Measurements from ENCODE around the gene LIX1L. TPM values are rescaled to one million over a fixed set of nuclear protein-coding genes. Genes with fewer than 3 reads are reported as not detected.
A peak's percentile ranks its signal among the peaks of the same experiment; 100 is the strongest.

The LIX1L gene
- total and polyA plus RNA-seq, 2 donors (not counting 3 experiments of a cell fraction or from before 2014, with no cell fraction given): 54.9 to 56.4 TPM

DNA sequence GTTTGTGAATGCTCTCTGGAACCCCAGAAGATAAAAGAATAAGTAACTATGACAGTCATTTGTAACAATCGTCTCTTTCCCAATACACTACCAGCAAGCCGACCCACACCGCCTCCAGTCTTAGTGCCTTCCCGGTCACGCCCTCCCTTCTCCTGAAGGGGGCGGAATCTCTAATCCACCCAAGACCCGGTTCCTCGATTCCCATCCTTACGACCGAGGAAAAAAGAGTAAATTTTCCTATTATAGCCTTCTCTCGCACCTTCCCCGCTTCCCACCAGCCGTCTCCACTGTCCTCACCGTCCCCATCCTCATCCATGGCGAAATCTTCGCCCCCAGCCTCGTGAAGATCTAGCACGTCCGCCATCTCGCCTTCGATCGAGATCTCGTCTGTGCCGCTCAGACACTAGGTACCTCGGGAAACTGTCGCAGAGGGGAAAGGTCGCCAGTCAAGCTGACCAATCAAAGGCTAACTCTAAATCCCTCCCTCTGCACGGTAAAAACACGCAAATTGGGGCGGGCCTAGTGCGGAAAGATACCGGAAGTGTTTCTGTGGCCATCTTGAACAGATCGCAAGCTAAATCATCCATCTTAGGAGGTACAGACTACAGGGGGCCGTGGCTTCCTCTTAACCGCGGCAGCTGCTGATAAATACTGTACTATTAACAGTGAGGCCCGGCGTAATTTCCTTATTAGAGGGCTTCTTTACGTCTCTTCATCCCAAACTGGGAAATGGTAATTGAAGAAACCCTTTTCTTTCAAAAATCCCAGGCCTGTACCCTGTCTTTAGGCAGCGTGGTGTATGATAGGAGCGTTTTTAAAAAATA is 30.5 kb downstream of the LIX1L start, which contains the start of gene RBM8A:
Gene RBM8A (minus strand): TSS at position 422 of the 824 bp plus-strand sequence. CDS start 58 bp downstream, at position 364.
- Histone ChIP-seq H3K4me3 (replicated peaks in 1 of 3; ENCODE audit: insufficient read depth in 1 of 3, low read depth in 1 of 3, low read length in 3 of 3) (peak within 1 kb of the TSS; percentile 80 to 89 (median 80)), H4K20me1 (replicated peaks; ENCODE audit: control insufficient read depth, extremely low read depth, insufficient read depth, low read length) (no peaks in the 10 kb centered on the region), H3K9ac (replicated peaks; ENCODE audit: extremely low read depth, insufficient read depth, low read length) (peak within 1 kb of the TSS; percentile 99), H3K36me3 (ENCODE audit: control insufficient read depth in 2 of 2, extremely low read depth in 1 of 2, insufficient read depth in 2 of 2, low read length in 2 of 2) (peaks cover 6% of the 10 kb centered on the region in 2 experiments), H3K4me2 (ENCODE audit: insufficient read depth, low read length) (peak within 1 kb of the TSS; percentile 95), H3K27ac (ENCODE audit: insufficient read depth, low read depth, low read length) (peak within 1 kb of the TSS; percentile 94), H3K27me3 (ENCODE audit: control insufficient read depth in 2 of 2, insufficient read depth in 2 of 2, low read length in 2 of 2) (no peaks in the 10 kb centered on the region), H3K4me1 (ENCODE audit: control insufficient read depth, extremely low read depth, insufficient read depth, low read length) (peaks cover 8% of the 10 kb centered on the region), H2AFZ (ENCODE audit: low read depth, low read length) (peak within 1 kb of the TSS; percentile 60), H3K9me3 (replicated peaks; ENCODE audit: control insufficient read depth, insufficient read depth, low read length) (no peaks in the 10 kb centered on the region), H3K79me2 (ENCODE audit: control insufficient read depth, insufficient read depth, low read length) (peaks cover 13% of the 10 kb centered on the region), H3K9me1 (replicated peaks; ENCODE audit: control insufficient read depth, extremely low read depth, insufficient read depth, low read length) (no peaks in the 10 kb centered on the region)
- FAIRE-seq: peak; percentile 94
- dilution Hi-C loops (cut with MboI; ENCODE audit: extremely low pct_ligation_motif_present, low sequenced_read_pairs): no loop called here
- ChIA-PET POLR2A (interaction anchor here (1.0 to 1.7 kb wide), 10 partner anchors 9 to 103 kb away, joined by 3 to 11 read pairs (median 4); partner anchors contain the start of genes ANKRD34A, LIX1L, PEX11B and PIAS3), CTCF (interaction anchor here (0.6 to 2.2 kb wide), 25 partner anchors 8 to 111 kb away, joined by 3 to 23 read pairs (median 5); partner anchors contain the start of genes ANKRD34A, LIX1L, NUDT17 and PEX11B)
- no TSS peak for BruUV-seq (replicated peaks)
- DNase-seq (ENCODE audit: low read depth, low spot score): peak; percentile 99
- peak; percentile 81 for TF ChIP-seq POLR2AphosphoS5 (IDR thresholded peaks at IDR 0.05; ENCODE audit: insufficient read depth, low read depth, low read length)
- TF ChIP-seq GATA2 (IDR thresholded peaks at IDR 0.05; ENCODE audit: insufficient read depth, insufficient read length, low read depth, low read length): no peak
- peak; percentile 88 for TF ChIP-seq POLR2A (IDR thresholded peaks at IDR 0.05; ENCODE audit: low read depth, low read length)
- TF ChIP-seq, protein P1, sequence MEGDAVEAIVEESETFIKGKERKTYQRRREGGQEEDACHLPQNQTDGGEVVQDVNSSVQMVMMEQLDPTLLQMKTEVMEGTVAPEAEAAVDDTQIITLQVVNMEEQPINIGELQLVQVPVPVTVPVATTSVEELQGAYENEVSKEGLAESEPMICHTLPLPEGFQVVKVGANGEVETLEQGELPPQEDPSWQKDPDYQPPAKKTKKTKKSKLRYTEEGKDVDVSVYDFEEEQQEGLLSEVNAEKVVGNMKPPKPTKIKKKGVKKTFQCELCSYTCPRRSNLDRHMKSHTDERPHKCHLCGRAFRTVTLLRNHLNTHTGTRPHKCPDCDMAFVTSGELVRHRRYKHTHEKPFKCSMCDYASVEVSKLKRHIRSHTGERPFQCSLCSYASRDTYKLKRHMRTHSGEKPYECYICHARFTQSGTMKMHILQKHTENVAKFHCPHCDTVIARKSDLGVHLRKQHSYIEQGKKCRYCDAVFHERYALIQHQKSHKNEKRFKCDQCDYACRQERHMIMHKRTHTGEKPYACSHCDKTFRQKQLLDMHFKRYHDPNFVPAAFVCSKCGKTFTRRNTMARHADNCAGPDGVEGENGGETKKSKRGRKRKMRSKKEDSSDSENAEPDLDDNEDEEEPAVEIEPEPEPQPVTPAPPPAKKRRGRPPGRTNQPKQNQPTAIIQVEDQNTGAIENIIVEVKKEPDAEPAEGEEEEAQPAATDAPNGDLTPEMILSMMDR (IDR thresholded peaks at IDR 0.05; ENCODE audit: extremely low read depth in 1 of 2, insufficient read depth in 1 of 2, low read depth in 1 of 2, low read length in 2 of 2): peak; percentile 64 to 70
- no peak for TF ChIP-seq JUN (IDR thresholded peaks at IDR 0.05; ENCODE audit: borderline replicate concordance, insufficient read depth, insufficient read length, low read depth)
- no peak for TF ChIP-seq MYC (IDR thresholded peaks at IDR 0.05; ENCODE audit: low read depth, low read length)
- no peak for TF ChIP-seq EZH2 (IDR thresholded peaks at IDR 0.05; ENCODE audit: borderline replicate concordance, low read depth, low read length, severe bottlenecking)
- no peak for TF ChIP-seq FOS (IDR thresholded peaks at IDR 0.05; ENCODE audit: borderline replicate concordance, insufficient read depth, low read length)
- intact Hi-C loops (cut with micrococcal nuclease): loop anchor here (1.0 to 5.0 kb wide), 3 partner anchors 30 to 37 kb away; partner anchors contain the start of genes ANKRD34A and POLR3GL
